Measurements from ENCODE around the gene COX15. TPM values are rescaled to one million over a fixed set of nuclear protein-coding genes. Genes with fewer than 3 reads are reported as not detected.
"Not testable (repeated sequence)": the region's sequence is repeated elsewhere in the genome, so short reads cannot be mapped to it uniquely, and the experiment has no call there.

COX15 gene
- total and polyA plus RNA-seq, 5 donors from 2014 or later = 18.0 to 42.3 (median 36.8) TPM

DNA sequence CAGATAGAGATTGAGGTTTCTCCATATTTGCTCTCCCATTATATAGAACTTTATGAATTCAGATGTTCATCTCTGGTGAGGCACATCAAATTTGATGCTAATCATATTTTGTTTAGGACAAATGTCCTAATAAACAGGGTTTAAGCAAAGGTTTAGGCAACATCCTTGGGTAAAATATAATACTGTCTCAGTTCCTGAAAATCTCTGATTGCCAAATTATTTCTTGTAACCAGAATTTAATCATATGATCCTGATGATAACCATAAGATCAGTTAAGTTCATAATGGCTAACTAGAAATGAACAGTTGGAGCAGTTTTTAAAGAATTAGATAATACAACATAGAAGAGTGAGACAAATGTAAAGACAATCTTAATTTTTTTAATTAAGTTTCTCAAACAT, 18.7 kb upstream of the COX15 start:
- DNase-seq (no peak), ATAC-seq (ENCODE audit: low read depth in 2 of 2) (no peak)
- H3K27me3 Mint-ChIP-seq = no peaks in the 10 kb centered on the region
- no peaks in the 10 kb centered on the region for H3K9me3 ChIP-seq (ENCODE audit: control insufficient read depth in 2 of 2, low read length in 2 of 2)
- no peaks in the 10 kb centered on the region for H3K27me3 ChIP-seq (ENCODE audit: control insufficient read depth, insufficient read depth, low read length)
- H3K36me3 ChIP-seq (ENCODE audit: control insufficient read depth, insufficient read depth, low read length) = peaks cover 97% of the 10 kb centered on the region
- no peak overlapping the region for H3K27ac ChIP-seq (ENCODE audit: insufficient read depth, low read length, poor library complexity, severe bottlenecking)
- no peaks in the 10 kb centered on the region for H3K9me3 Mint-ChIP-seq
- no peaks in the 10 kb centered on the region for H3K4me1 ChIP-seq (ENCODE audit: control insufficient read depth, insufficient read depth, low read length, poor library complexity, severe bottlenecking)
- no peak overlapping the region for H3K4me3 ChIP-seq (ENCODE audit: low read depth, low read length)
- no peak overlapping the region for H3K27ac Mint-ChIP-seq
- H3K4me1 Mint-ChIP-seq = peaks cover 7 to 18% (median 15%) of the 10 kb centered on the region in 4 donors
- no peak overlapping the region for H3K4me3 Mint-ChIP-seq
- peaks cover 40% of the 10 kb centered on the region for H3K36me3 Mint-ChIP-seq

DNA sequence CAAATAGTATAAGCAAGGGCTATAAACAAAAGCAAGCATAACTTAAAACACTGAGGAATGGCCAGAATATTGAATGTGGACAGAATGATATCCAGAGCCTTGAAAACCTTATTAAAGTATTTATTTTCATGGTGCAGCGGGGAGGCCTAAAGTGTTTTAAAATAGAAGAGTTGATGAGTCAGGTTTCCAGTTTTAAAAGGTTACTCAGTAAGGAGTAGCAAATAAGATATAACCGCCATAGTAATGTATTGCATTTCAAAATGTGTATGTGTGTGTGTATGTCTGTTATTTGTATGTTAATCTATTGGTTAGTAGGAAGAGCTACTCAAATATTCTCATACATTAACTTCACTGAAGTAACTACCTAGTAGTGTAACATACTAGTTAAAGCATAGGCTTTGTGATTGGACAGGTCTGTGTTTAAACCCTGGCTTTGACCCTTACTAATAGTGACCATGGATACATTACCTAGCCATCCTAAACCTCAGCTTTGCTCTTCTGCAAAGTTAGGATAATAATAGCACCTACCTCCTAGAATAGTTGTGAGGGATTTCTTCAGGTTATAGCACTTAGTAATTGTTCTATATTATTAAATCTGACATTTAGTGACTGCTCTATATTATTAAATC, 17.0 kb upstream of the COX15 start:
- ATAC-seq (ENCODE audit: low read depth in 2 of 2) (no peak), DNase-seq (no peak)
- H3K4me3 Mint-ChIP-seq = no peak overlapping the region
- H3K27me3 Mint-ChIP-seq = no peaks in the 10 kb centered on the region
- no peaks in the 10 kb centered on the region for H3K9me3 Mint-ChIP-seq
- peaks cover 7 to 22% (median 19%) of the 10 kb centered on the region in 4 donors for H3K4me1 Mint-ChIP-seq
- peaks cover 35% of the 10 kb centered on the region for H3K36me3 Mint-ChIP-seq
- no peaks in the 10 kb centered on the region for H3K4me1 ChIP-seq (ENCODE audit: control insufficient read depth, insufficient read depth, low read length, poor library complexity, severe bottlenecking)
- no peak overlapping the region for H3K27ac Mint-ChIP-seq
- no peak overlapping the region for H3K4me3 ChIP-seq (ENCODE audit: low read depth, low read length)
- no peaks in the 10 kb centered on the region for H3K27me3 ChIP-seq (ENCODE audit: control insufficient read depth, insufficient read depth, low read length)
- H3K9me3 ChIP-seq (ENCODE audit: control insufficient read depth in 2 of 2, low read length in 2 of 2) = no peaks in the 10 kb centered on the region
- peaks cover 95% of the 10 kb centered on the region for H3K36me3 ChIP-seq (ENCODE audit: control insufficient read depth, insufficient read depth, low read length)
- no peak overlapping the region for H3K27ac ChIP-seq (ENCODE audit: insufficient read depth, low read length, poor library complexity, severe bottlenecking)

DNA sequence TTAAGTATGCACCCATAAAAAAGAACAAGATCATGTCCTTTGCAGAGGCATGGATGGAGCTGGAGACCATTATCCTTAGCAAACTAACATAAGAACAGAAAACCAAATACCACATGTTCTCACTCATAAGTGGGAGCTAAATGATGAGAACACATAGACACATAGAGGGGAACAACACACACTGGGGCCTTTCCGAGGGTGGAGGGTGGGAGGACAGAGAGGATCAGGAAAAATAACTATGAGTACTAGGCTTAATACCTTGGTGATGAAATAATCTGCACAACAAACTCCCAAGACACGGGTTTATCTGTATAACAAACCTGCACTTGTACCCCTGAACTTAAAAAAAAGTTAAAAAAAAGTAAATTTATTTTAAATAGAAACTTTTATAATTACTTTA, 14.2 kb upstream of the COX15 start:
- not testable (repeated sequence) for H3K27me3 ChIP-seq (ENCODE audit: control insufficient read depth, insufficient read depth, low read length); H3K4me3 Mint-ChIP-seq; H3K9me3 ChIP-seq (ENCODE audit: control insufficient read depth in 2 of 2, low read length in 2 of 2); ATAC-seq (ENCODE audit: low read depth in 2 of 2); H3K4me3 ChIP-seq (ENCODE audit: low read depth, low read length); H3K27me3 Mint-ChIP-seq; DNase-seq; H3K9me3 Mint-ChIP-seq; H3K27ac ChIP-seq (ENCODE audit: insufficient read depth, low read length, poor library complexity, severe bottlenecking); H3K4me1 ChIP-seq (ENCODE audit: control insufficient read depth, insufficient read depth, low read length, poor library complexity, severe bottlenecking)
- H3K36me3 ChIP-seq (ENCODE audit: control insufficient read depth, insufficient read depth, low read length) = peaks cover 95% of the 10 kb centered on the region
- Mint-ChIP-seq H3K36me3 (peaks cover 54% of the 10 kb centered on the region), H3K4me1 (peaks cover 26 to 33% (median 29%) of the 10 kb centered on the region in 4 donors), H3K27ac (peak overlapping the region in 1 of 3 donors; percentile 8)

DNA sequence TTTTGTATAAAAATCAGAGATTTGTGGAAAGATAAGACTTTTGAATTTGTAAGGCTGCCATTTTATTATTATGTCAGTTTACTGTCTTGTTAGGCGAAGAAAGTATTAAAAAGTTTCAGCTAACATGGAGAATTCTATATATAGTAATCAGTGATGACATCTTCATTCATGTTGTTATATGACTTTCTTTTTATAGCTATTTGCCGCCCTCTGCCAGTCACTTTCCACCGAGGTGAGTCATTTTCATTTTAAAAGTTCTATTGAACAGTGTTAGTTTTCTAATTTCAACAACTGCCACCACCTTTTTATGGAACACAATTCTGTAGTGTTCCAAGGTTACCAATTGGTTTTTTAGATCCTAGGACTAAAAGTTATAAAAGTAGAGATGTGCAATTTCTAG, 11.9 kb upstream of the COX15 start:
- no peak overlapping the region for H3K4me3 Mint-ChIP-seq
- no peak overlapping the region for H3K27ac Mint-ChIP-seq
- no peaks in the 10 kb centered on the region for H3K27me3 Mint-ChIP-seq
- H3K27ac ChIP-seq (ENCODE audit: insufficient read depth, low read length, poor library complexity, severe bottlenecking) = no peak overlapping the region
- H3K4me1 ChIP-seq (ENCODE audit: control insufficient read depth, insufficient read depth, low read length, poor library complexity, severe bottlenecking) = no peaks in the 10 kb centered on the region
- no peaks in the 10 kb centered on the region for H3K27me3 ChIP-seq (ENCODE audit: control insufficient read depth, insufficient read depth, low read length)
- H3K4me3 ChIP-seq (ENCODE audit: low read depth, low read length) = no peak overlapping the region
- H3K9me3 ChIP-seq (ENCODE audit: control insufficient read depth in 2 of 2, low read length in 2 of 2) = peaks cover 20 to 21% of the 10 kb centered on the region in 2 experiments
- no peak for ATAC-seq (ENCODE audit: low read depth in 2 of 2)
- H3K4me1 Mint-ChIP-seq = peaks cover 22 to 32% (median 26%) of the 10 kb centered on the region in 4 donors
- DNase-seq = peak in 1 of 3 donors; percentile 11
- peaks cover 96% of the 10 kb centered on the region for H3K36me3 ChIP-seq (ENCODE audit: control insufficient read depth, insufficient read depth, low read length)
- peaks cover 1 to 17% (median 7%) of the 10 kb centered on the region in 7 donors for H3K9me3 Mint-ChIP-seq
- peaks cover 70% of the 10 kb centered on the region for H3K36me3 Mint-ChIP-seq

DNA sequence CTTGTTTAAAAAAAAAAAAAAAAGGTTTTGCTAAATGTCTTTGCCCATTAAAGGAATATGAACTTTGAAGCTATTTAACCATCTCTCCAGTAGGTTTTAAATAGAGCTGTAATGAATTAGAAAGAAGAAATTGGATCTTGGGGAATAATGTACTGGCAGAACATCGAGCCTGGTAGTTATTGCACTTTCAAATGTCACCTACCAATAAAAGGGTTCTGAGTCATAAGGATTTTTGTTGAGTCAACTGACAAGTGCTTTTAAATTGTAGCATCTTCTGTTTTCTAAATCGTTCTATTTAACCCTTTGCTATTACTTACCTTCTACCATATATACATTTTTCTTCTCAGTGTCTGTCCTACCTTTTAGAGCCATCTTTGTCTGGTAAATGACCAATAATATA, 10.8 kb upstream of the COX15 start:
- no peaks in the 10 kb centered on the region for H3K27me3 Mint-ChIP-seq

DNA sequence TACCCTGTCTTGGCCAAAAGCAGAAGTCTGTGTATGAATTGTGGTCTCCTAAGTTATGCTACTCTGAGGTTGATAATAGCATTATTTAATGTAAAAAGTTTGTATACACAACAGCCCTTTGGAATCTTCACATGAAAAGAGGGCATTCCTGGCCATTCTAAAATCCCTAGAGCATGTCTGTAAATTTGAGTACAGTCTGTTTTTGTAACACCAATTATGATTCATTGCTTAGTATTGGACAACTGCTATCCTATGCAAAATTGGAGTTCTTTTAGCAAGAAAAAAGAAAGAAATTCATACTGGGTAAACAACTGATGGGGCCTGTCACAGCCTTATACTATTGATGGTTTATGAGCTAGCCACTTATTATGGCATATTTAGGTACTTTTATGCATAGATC, 10.3 kb upstream of the COX15 start:
- no peak overlapping the region for H3K27ac ChIP-seq (ENCODE audit: insufficient read depth, low read length, poor library complexity, severe bottlenecking)
- Mint-ChIP-seq H3K27ac (no peak overlapping the region), H3K4me1 (peaks cover 20 to 35% (median 28%) of the 10 kb centered on the region in 4 donors), H3K9me3 (peaks cover 1 to 17% (median 7%) of the 10 kb centered on the region in 7 donors), H3K4me3 (no peak overlapping the region), H3K27me3 (no peaks in the 10 kb centered on the region), H3K36me3 (peaks cover 71% of the 10 kb centered on the region)
- H3K36me3 ChIP-seq (ENCODE audit: control insufficient read depth, insufficient read depth, low read length) = peaks cover 92% of the 10 kb centered on the region
- H3K9me3 ChIP-seq (ENCODE audit: control insufficient read depth in 2 of 2, low read length in 2 of 2) = peaks cover 20 to 21% of the 10 kb centered on the region in 2 experiments
- no peak overlapping the region for H3K4me3 ChIP-seq (ENCODE audit: low read depth, low read length)
- DNase-seq (no peak), ATAC-seq (ENCODE audit: low read depth in 2 of 2) (no peak)
- H3K27me3 ChIP-seq (ENCODE audit: control insufficient read depth, insufficient read depth, low read length) = no peaks in the 10 kb centered on the region
- no peaks in the 10 kb centered on the region for H3K4me1 ChIP-seq (ENCODE audit: control insufficient read depth, insufficient read depth, low read length, poor library complexity, severe bottlenecking)

More for the DNA sequence above, 10.8 kb upstream of the COX15 start:
- Mint-ChIP-seq H3K27ac (no peak overlapping the region), H3K4me1 (peaks cover 19 to 30% (median 24%) of the 10 kb centered on the region in 4 donors), H3K9me3 (peaks cover 1 to 17% (median 7%) of the 10 kb centered on the region in 7 donors), H3K4me3 (no peak overlapping the region), H3K36me3 (peaks cover 67% of the 10 kb centered on the region)
- Histone ChIP-seq H3K27ac (ENCODE audit: insufficient read depth, low read length, poor library complexity, severe bottlenecking) (no peak overlapping the region), H3K27me3 (ENCODE audit: control insufficient read depth, insufficient read depth, low read length) (no peaks in the 10 kb centered on the region), H3K4me3 (ENCODE audit: low read depth, low read length) (no peak overlapping the region), H3K36me3 (ENCODE audit: control insufficient read depth, insufficient read depth, low read length) (peaks cover 92% of the 10 kb centered on the region), H3K9me3 (ENCODE audit: control insufficient read depth in 2 of 2, low read length in 2 of 2) (peaks cover 20 to 21% of the 10 kb centered on the region in 2 experiments), H3K4me1 (ENCODE audit: control insufficient read depth, insufficient read depth, low read length, poor library complexity, severe bottlenecking) (no peaks in the 10 kb centered on the region)
- DNase-seq (no peak), ATAC-seq (ENCODE audit: low read depth in 2 of 2) (no peak)

DNA sequence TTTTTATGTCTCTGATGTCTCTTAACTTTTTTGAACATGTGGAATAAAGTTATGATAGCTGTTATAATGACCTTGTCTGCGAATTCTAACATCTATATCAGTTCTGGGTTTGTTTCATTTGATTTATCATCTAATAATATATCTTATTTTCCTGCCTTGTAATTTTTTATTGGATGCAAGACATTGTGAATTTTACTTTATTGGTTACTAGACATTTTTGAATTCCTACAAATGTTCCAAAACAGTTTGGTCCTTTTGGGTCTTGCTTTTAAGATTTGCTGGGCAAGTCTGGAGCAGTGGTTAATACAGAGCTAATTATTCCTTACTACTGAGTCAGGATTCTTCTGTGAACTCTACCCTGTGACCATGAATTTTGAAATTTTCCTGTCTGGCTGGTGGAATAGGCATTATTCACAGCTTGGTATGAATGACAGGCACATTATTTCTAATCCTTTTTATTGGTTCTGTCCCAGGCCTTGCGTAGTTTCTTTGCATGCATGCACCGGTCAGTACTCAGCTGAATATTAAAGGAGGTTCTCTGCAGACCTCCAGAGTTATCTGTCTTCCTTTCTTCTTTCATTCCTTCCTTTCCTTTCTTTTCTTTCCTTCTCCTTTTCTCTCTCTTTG, 9.1 kb upstream of the COX15 start:
- ATAC-seq (ENCODE audit: low read depth in 2 of 2) (no peak), DNase-seq (no peak)
- H3K27me3 Mint-ChIP-seq = no peaks in the 10 kb centered on the region
- no peak overlapping the region for H3K27ac ChIP-seq (ENCODE audit: insufficient read depth, low read length, poor library complexity, severe bottlenecking)
- H3K4me1 Mint-ChIP-seq = peaks cover 22 to 38% (median 33%) of the 10 kb centered on the region in 4 donors
- H3K27ac Mint-ChIP-seq = no peak overlapping the region
- peaks cover 84% of the 10 kb centered on the region for H3K36me3 ChIP-seq (ENCODE audit: control insufficient read depth, insufficient read depth, low read length)
- H3K9me3 Mint-ChIP-seq = peaks cover 1 to 17% (median 7%) of the 10 kb centered on the region in 7 donors
- H3K4me1 ChIP-seq (ENCODE audit: control insufficient read depth, insufficient read depth, low read length, poor library complexity, severe bottlenecking) = peaks cover 5% of the 10 kb centered on the region
- peaks cover 76% of the 10 kb centered on the region for H3K36me3 Mint-ChIP-seq
- no peaks in the 10 kb centered on the region for H3K27me3 ChIP-seq (ENCODE audit: control insufficient read depth, insufficient read depth, low read length)
- no peak overlapping the region for H3K4me3 ChIP-seq (ENCODE audit: low read depth, low read length)
- H3K4me3 Mint-ChIP-seq = peak overlapping the region in 1 of 4 donors; percentile 3
- peaks cover 20 to 21% of the 10 kb centered on the region in 2 experiments for H3K9me3 ChIP-seq (ENCODE audit: control insufficient read depth in 2 of 2, low read length in 2 of 2)

All from CD4-positive, CD25-positive, alpha-beta regulatory T cell (primary cell).